ENCODE results near the gene DYNLRB2.

GRCh38 chr16:80591071-80591915 is 50.5 kb downstream of the DYNLRB2 start:
- TF ChIP-seq ZSCAN29 (IDR thresholded peaks at IDR 0.05): no peak
- TF ChIP-seq NFIX (CRISPR knock-in tag; IDR thresholded peaks at IDR 0.05; ENCODE audit: low read depth): no peak
- no peak for TF ChIP-seq RBM22 (IDR thresholded peaks at IDR 0.05; ENCODE audit: low read depth, low read length, poor library complexity, severe bottlenecking)
- no peak for TF ChIP-seq HSF4 (CRISPR knock-in tag; IDR thresholded peaks at IDR 0.05; ENCODE audit: borderline replicate concordance)
- no peak for TF ChIP-seq SIRT6 (IDR thresholded peaks at IDR 0.05; ENCODE audit: low read depth, low read length)
- no peak for TF ChIP-seq CTCF (IDR thresholded peaks at IDR 0.05 in 2 of 3, conservative IDR thresholded peaks at IDR 0.05 in 1 of 3; ENCODE audit: insufficient read depth in 2 of 3, low read depth in 1 of 3, low read length in 3 of 3)
- no peak for TF ChIP-seq SMAD3 (CRISPR knock-in tag; conservative IDR thresholded peaks at IDR 0.05)
- TF ChIP-seq CBX5 (IDR thresholded peaks at IDR 0.05; ENCODE audit: borderline replicate concordance, low read depth): no peak
- TF ChIP-seq ZNF512 (tag; IDR thresholded peaks at IDR 0.05): no peak
- no peak for TF ChIP-seq TAF1 (IDR thresholded peaks at IDR 0.05; ENCODE audit: control insufficient read depth, extremely low read depth, insufficient read depth, low read length, severe bottlenecking)
